Trophoblast cell (in vitro differentiated cells and primary cell): Measurements from ENCODE around the gene ATG7.
A peak's percentile ranks its signal among the peaks of the same experiment; 100 is the strongest.

Experiments used
- DNase-seq, 2 donors: peaks; one replicate each; pipeline ENCODE4 v3.0.0-alpha.2; 2016
- H2AFZ ChIP-seq: 2 replicates; pipeline ENCODE4 v1.6.1; 2013; ENCODE audit warnings: low read length, moderate library complexity, mild to moderate bottlenecking; ENCODE audit not compliant: insufficient read depth, poor library complexity
- H2AK5ac ChIP-seq: 2 replicates; pipeline ENCODE4 v1.6.1; 2013; ENCODE audit warnings: mild to moderate bottlenecking, low read length
- H2BK120ac ChIP-seq: 2 replicates; pipeline ENCODE4 v1.6.1; 2013; ENCODE audit warnings: low read length, mild to moderate bottlenecking, moderate library complexity; ENCODE audit not compliant: insufficient read depth, poor library complexity
- H2BK12ac ChIP-seq: 2 replicates; pipeline ENCODE4 v1.6.1; 2013; ENCODE audit warnings: mild to moderate bottlenecking, low read length, moderate library complexity
- H2BK5ac ChIP-seq: 2 replicates; pipeline ENCODE4 v1.6.1; 2013; ENCODE audit warnings: low read length, low read depth, moderate library complexity, mild to moderate bottlenecking; ENCODE audit not compliant: poor library complexity
- H3K14ac ChIP-seq: 2 replicates; pipeline ENCODE4 v1.6.1; 2013; ENCODE audit warnings: mild to moderate bottlenecking, low read length
- H3K18ac ChIP-seq: 2 replicates; pipeline ENCODE4 v1.6.1; 2013; ENCODE audit warnings: mild to moderate bottlenecking, low read length
- H3K23ac ChIP-seq: 2 replicates; pipeline ENCODE4 v1.6.1; 2013; ENCODE audit warnings: low read length
- H3K27ac ChIP-seq: 2 replicates; pipeline ENCODE4 v1.5.1; 2013; ENCODE audit warnings: low read depth, mild to moderate bottlenecking, inconsistent platforms, low read length, moderate library complexity
- H3K27me3 ChIP-seq: 2 replicates; pipeline ENCODE4 v1.6.1; 2013; ENCODE audit warnings: inconsistent platforms, mild to moderate bottlenecking, low read length, moderate library complexity; ENCODE audit not compliant: insufficient read depth
- H3K36me3 ChIP-seq, 2 experiments: 1 replicate in 1 of 2; 2 replicates in 1 of 2; pipeline ENCODE4 v1.6.1; 2013; ENCODE audit warnings: low read length in 2 of 2, mild to moderate bottlenecking in 2 of 2, moderate library complexity in 1 of 2; ENCODE audit not compliant: insufficient read depth in 2 of 2, control insufficient read depth in 1 of 2
- H3K4ac ChIP-seq: 2 replicates; pipeline ENCODE4 v1.6.1; 2013; ENCODE audit warnings: low read depth, mild to moderate bottlenecking, low read length, moderate library complexity
- H3K4me1 ChIP-seq, 2 experiments: 1 replicate in 1 of 2; 2 replicates in 1 of 2; pipeline ENCODE4 v1.6.1; 2013; ENCODE audit warnings: low read length in 2 of 2, mild to moderate bottlenecking in 2 of 2, moderate library complexity in 1 of 2; ENCODE audit not compliant: insufficient read depth in 2 of 2, control insufficient read depth in 1 of 2
- H3K4me2 ChIP-seq: 2 replicates; pipeline ENCODE4 v1.6.1; 2013; ENCODE audit warnings: inconsistent platforms, mild to moderate bottlenecking, low read length, moderate library complexity
- H3K4me3 ChIP-seq: 2 replicates; pipeline ENCODE4 v1.5.1; 2013; ENCODE audit warnings: mild to moderate bottlenecking, low read depth, low read length, inconsistent platforms
- H3K79me1 ChIP-seq: one replicate; pipeline ENCODE4 v1.6.1; 2013; ENCODE audit warnings: low read length
- H3K79me2 ChIP-seq: 2 replicates; pipeline ENCODE4 v1.6.1; 2013; ENCODE audit warnings: low read length, mild to moderate bottlenecking; ENCODE audit not compliant: control insufficient read depth, insufficient read depth, poor library complexity
- H3K9ac ChIP-seq: 2 replicates; pipeline ENCODE4 v1.6.1; 2013; ENCODE audit warnings: mild to moderate bottlenecking, low read length
- H3K9me3 ChIP-seq: 2 replicates; pipeline ENCODE4 v1.6.1; 2013; ENCODE audit warnings: low read depth, mild to moderate bottlenecking, control low read depth, inconsistent platforms, low read length; ENCODE audit not compliant: insufficient read depth
- H4K12ac ChIP-seq: 2 replicates; pipeline ENCODE4 v1.6.1; 2013; ENCODE audit warnings: low read depth, mild to moderate bottlenecking, low read length, moderate library complexity
- H4K8ac ChIP-seq: 2 replicates; pipeline ENCODE4 v1.6.1; 2013; ENCODE audit warnings: low read depth, mild to moderate bottlenecking, low read length, moderate library complexity
- H4K91ac ChIP-seq: one replicate; pipeline ENCODE4 v1.6.1; 2013; ENCODE audit warnings: low read depth, mild to moderate bottlenecking, low read length, moderate library complexity
- WGBS: extraction: QIAGEN DNeasy Blood & Tissue Kit; methylation state at CpG from one replicate; pipeline ENCODE4 v1.1.7; 2013; ENCODE audit warnings: missing lambda C conversion rate; ENCODE audit not compliant: insufficient read length, insufficient coverage; ENCODE audit errors: extremely low coverage; 5-methylcytosine and 5-hydroxymethylcytosine counted together

Gene ATG7

DNA sequence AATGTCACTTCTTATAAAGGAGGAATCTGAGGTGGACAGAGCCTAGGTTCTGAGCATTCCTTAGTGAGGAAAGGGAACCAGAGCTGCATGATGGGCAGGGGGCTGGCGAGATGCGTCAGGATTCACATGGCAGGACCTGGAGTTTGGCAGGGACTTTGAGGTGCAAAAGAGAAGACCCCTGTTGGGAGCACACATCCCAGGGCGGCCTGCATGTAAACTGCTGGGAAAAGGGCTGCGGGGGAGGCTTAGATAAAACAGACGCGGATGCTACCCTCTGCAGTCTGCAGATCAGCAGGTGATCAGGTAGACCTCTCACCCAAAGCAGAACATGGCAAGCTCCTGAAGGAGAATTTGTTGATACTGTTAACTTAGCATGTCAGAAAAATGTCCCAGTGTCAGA is 203.1 kb downstream of the ATG7 start:
- Histone ChIP-seq H3K18ac (no peak overlapping the region), H2AFZ (no peak overlapping the region), H3K23ac (no peak overlapping the region), H3K27me3 (no peaks in the 10 kb centered on the region), H2BK120ac (no peak overlapping the region), H2BK5ac (no peak overlapping the region), H4K91ac (no peak overlapping the region), H3K27ac (no peak overlapping the region), H2BK12ac (no peak overlapping the region), H3K4me2 (no peak overlapping the region), H3K36me3 (no peaks in the 10 kb centered on the region), H3K9ac (no peak overlapping the region), H3K79me2 (no peaks in the 10 kb centered on the region), H3K14ac (no peak overlapping the region), H3K4me3 (no peak overlapping the region), H3K79me1 (no peaks in the 10 kb centered on the region), H3K9me3 (no peaks in the 10 kb centered on the region), H4K12ac (no peak overlapping the region), H3K4me1 (peaks cover 0 to 3% of the 10 kb centered on the region in 2 experiments), H4K8ac (no peak overlapping the region), H3K4ac (no peak overlapping the region), H2AK5ac (no peak overlapping the region)
- DNase-seq = no peak
- WGBS = no CpG with 5 or more reads among the region's 6 CpGs

DNA sequence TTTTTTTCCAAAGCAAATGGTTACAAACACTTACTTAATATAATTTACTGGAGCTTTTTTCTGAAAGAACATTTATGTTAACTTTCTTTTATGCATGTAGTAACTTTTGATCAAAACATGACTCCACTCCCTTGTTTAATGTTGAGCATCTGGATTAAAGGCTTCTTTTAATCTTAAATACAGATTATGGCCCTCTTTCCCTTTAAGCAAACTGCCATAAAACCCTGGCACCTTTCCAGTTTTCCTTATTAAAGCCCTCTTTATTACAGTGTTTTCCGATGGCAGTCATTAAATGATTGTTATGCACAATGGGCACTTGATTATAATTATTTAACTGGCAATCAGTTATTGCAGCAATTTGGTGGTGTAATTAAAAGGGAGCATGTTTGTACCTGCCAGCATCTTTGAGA is 204.5 kb downstream of the ATG7 start:
- Histone ChIP-seq H3K27ac (no peak overlapping the region), H3K4ac (no peak overlapping the region), H3K36me3 (no peaks in the 10 kb centered on the region), H4K8ac (no peak overlapping the region), H3K4me3 (no peak overlapping the region), H4K91ac (no peak overlapping the region), H2BK120ac (no peak overlapping the region), H2AK5ac (no peak overlapping the region), H2BK5ac (no peak overlapping the region), H2BK12ac (no peak overlapping the region), H3K9ac (no peak overlapping the region), H3K79me2 (no peaks in the 10 kb centered on the region), H3K18ac (no peak overlapping the region), H3K4me2 (no peak overlapping the region), H3K14ac (no peak overlapping the region), H3K4me1 (peaks cover 0 to 3% of the 10 kb centered on the region in 2 experiments), H4K12ac (no peak overlapping the region), H3K9me3 (no peaks in the 10 kb centered on the region), H3K23ac (no peak overlapping the region), H3K79me1 (no peaks in the 10 kb centered on the region), H3K27me3 (no peaks in the 10 kb centered on the region), H2AFZ (no peak overlapping the region)
- WGBS = no CpG with 5 or more reads among the region's 1 CpG
- no peak for DNase-seq

DNA sequence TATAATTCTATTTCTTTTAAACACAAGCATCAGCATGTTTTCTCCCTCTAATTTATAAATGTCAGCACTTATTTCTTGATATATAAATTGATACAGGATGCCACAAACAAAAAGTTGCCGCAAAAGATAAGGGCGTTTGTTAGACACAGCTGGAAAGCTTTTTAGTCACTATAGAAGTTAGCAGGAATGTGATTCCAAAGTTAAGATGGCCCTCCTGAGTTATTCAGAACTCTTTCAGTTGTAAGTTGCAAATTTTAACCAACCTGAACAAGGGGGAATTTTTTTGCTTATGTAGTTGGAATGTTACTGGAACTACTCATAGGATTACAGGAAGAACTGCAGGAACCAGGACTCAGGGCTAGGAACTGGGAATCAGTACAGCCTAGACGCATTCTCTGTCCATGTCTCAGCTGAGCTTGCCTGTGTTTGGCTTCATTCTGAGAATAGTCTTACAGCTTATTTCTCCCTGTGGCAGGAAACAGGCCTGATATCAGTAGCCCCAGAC is 205.3 kb downstream of the ATG7 start:
- H3K4me2 ChIP-seq = no peak overlapping the region
- no peak overlapping the region for H3K4me3 ChIP-seq
- peak; percentile 76 to 85 for DNase-seq
- no peak overlapping the region for H3K23ac ChIP-seq
- no peak overlapping the region for H2BK5ac ChIP-seq
- H2AK5ac ChIP-seq = no peak overlapping the region
- H3K79me1 ChIP-seq = no peaks in the 10 kb centered on the region
- no peak overlapping the region for H3K27ac ChIP-seq
- H2BK12ac ChIP-seq = no peak overlapping the region
- no peaks in the 10 kb centered on the region for H3K79me2 ChIP-seq
- no peak overlapping the region for H3K18ac ChIP-seq
- no peak overlapping the region for H4K12ac ChIP-seq
- H2BK120ac ChIP-seq = no peak overlapping the region
- H3K4me1 ChIP-seq = peaks cover 0 to 3% of the 10 kb centered on the region in 2 experiments
- no peaks in the 10 kb centered on the region for H3K27me3 ChIP-seq
- no peak overlapping the region for H4K91ac ChIP-seq
- no CpG with 5 or more reads among the region's 3 CpGs for WGBS
- no peak overlapping the region for H2AFZ ChIP-seq
- H3K14ac ChIP-seq = no peak overlapping the region
- H4K8ac ChIP-seq = no peak overlapping the region
- H3K9ac ChIP-seq = no peak overlapping the region
- H3K9me3 ChIP-seq = no peaks in the 10 kb centered on the region
- H3K4ac ChIP-seq = no peak overlapping the region
- H3K36me3 ChIP-seq = no peaks in the 10 kb centered on the region

DNA sequence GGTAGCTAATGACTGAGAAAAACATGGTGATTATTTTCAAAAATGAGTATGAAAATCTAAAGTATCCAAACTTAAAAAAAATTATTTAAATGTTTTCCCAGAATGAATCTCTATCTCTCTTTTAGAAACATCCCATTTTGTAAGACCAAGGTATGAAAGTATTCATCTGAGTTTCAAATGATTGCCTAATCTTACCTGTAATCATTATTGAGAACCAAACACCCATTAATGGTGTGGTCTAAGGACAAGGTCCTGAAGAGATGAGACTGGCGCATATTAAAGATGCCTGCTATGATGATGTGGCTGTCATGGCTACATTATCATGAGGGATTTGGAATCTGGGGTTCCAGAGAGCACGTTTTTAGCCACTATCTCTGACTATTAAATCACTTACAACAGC is 206.0 kb downstream of the ATG7 start:
- H2BK5ac ChIP-seq = no peak overlapping the region
- H3K4me1 ChIP-seq = peaks cover 0 to 3% of the 10 kb centered on the region in 2 experiments
- H3K4ac ChIP-seq = no peak overlapping the region
- H3K9ac ChIP-seq = no peak overlapping the region
- no peaks in the 10 kb centered on the region for H3K9me3 ChIP-seq
- no peak overlapping the region for H3K14ac ChIP-seq
- H3K18ac ChIP-seq = no peak overlapping the region
- H4K91ac ChIP-seq = no peak overlapping the region
- H4K12ac ChIP-seq = no peak overlapping the region
- H4K8ac ChIP-seq = no peak overlapping the region
- no peak overlapping the region for H3K23ac ChIP-seq
- no peak overlapping the region for H2AFZ ChIP-seq
- H2AK5ac ChIP-seq = no peak overlapping the region
- no peak overlapping the region for H2BK12ac ChIP-seq
- no peaks in the 10 kb centered on the region for H3K27me3 ChIP-seq
- H3K36me3 ChIP-seq = no peaks in the 10 kb centered on the region
- no CpG with 5 or more reads among the region's 2 CpGs for WGBS
- no peaks in the 10 kb centered on the region for H3K79me1 ChIP-seq
- H3K27ac ChIP-seq = no peak overlapping the region
- DNase-seq = peak in 1 of 2 donors; percentile 61
- H2BK120ac ChIP-seq = no peak overlapping the region
- H3K79me2 ChIP-seq = no peaks in the 10 kb centered on the region
- H3K4me3 ChIP-seq = no peak overlapping the region
- H3K4me2 ChIP-seq = no peak overlapping the region
